NCI-H226 (cell line): ENCODE measurements around the gene TSPO2.
"Not testable (repeated sequence)": the region's sequence is repeated elsewhere in the genome, so short reads cannot be mapped to it uniquely, and the experiment has no call there.

Experiments
- DNase-seq: peaks from one replicate; pipeline ENCODE4 v3.0.0-alpha.2; 2015

The TSPO2 gene, protein sequence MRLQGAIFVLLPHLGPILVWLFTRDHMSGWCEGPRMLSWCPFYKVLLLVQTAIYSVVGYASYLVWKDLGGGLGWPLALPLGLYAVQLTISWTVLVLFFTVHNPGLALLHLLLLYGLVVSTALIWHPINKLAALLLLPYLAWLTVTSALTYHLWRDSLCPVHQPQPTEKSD

GRCh38 chr6:41042226-41043055, at the start of gene TSPO2:
TSPO2 (plus strand) TSS chr6:41042467; CDS start chr6:41042986, 519 bp downstream.
- DNase-seq: no peak

DNA sequence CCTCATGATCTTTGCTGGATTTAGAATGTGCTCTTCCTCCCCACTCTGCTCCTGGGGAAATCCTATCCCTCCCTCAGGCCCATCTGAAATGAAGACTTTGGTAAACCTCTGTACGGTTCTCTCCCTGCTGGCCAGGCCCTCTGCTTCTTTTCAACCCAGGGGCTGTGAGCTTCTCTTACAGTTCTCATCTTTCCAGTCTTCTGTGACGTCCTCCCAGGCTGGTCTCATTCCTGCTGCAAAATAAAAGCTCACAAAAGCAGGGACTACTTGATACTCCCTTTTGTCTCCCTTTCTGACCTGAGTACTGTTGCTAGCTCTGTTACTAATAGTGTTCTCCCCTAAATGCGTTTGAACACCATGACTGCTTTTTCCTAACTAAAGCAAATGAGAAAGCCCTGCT, 49.5 kb upstream of the TSPO2 start:
- DNase-seq: no peak

DNA sequence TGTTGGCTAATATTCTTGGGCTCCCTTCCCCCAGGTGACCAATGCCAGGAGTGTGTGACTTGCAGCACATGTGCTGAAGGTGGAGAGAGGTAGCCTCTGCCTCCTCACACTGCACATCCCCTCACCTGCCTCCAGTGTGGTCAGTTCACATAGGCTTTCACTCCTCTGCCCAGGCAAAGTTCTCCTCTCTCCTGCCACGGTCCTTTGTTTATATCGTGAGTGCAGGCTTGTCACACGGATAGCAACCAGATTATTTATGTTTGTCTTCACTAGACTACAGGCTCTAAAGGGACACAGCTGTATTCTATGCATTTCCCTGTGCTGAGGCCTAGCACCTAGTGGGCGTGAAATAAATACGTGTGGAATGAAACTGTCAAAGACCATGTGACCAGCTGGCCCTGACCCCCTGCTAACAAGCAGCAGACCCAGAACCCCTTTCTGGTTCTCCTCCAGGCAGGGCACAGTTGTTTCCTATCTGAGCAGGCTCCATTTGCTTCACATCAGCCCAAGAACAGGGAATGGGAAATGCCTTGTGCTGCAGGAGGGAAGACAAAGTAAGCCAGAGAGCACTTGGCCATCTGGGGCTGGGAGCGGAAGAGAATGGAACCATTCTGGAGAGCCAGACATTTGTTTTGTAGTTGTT, 45.6 kb upstream of the TSPO2 start:
- DNase-seq: no peak

- DNase-seq: peak; percentile 56
Observed at GRCh38 chr6:40997234-40997957, 44.9 kb upstream of the TSPO2 start.

- no peak for DNase-seq
Observed at GRCh38 chr6:40998661-40999060, 43.6 kb upstream of the TSPO2 start.

DNA sequence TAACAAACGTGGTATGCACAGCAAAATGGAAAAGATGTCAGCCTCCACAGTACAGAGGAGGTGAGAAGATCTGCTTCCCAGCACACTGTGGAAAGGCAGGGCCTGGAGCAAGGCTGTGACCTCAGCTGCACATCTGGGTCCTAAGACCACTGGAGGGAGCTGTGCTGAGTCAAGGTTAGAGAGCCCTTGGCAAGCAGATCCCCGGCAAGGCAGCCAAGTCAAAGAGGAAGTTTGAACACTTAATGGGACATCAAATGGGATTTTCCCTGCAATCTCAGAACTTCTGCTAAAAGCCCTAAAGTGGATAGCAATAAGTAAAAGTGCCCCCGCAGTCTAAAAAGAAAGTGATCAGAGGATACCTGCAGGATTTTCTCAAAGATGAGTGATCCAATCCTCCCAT, 42.7 kb upstream of the TSPO2 start:
- DNase-seq: no peak

GRCh38 chr6:41000248-41000647, 42.0 kb upstream of the TSPO2 start:
- DNase-seq: no peak

DNA sequence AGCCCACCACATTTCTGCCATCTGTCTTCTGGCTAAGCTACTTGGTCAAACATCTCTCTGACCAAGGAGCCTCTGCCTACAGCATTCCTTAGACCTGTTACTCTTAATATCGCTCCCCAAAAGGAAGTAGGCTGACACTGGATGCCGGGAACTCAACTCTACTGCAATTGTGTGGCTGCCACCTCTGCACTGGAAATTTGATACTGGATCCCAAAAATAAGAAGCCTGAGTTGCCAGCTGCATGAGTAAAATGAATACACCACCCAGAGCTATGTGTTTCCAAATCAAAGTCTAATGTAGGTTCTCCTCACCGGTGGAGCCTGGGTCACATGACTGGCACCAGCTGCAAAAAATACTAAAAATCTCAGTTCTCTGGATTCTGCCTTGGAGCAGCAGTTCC, 40.1 kb upstream of the TSPO2 start:
- DNase-seq: no peak

- peak; percentile 39 for DNase-seq
Observed at GRCh38 chr6:41006217-41006616, 36.0 kb upstream of the TSPO2 start.

DNA sequence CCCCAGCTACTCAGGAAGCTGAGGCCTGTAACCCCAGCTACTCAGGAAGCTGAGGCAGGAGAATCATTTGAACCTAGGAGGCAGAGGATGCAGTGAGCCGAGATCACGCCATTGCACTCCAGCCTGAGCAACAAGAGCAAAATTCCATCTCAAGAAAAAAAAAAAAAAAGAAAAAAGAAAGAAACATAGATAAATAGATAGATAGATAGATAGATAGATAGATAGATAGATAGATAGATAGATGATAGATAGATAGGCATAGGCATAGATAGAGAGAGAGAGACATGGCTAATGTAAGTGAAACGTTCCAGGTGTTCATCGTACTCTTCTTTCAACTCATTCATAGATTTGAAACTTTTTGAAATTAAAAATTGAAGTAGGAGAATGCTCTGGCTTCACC, 35.3 kb upstream of the TSPO2 start:
- not testable (repeated sequence) for DNase-seq

DNA sequence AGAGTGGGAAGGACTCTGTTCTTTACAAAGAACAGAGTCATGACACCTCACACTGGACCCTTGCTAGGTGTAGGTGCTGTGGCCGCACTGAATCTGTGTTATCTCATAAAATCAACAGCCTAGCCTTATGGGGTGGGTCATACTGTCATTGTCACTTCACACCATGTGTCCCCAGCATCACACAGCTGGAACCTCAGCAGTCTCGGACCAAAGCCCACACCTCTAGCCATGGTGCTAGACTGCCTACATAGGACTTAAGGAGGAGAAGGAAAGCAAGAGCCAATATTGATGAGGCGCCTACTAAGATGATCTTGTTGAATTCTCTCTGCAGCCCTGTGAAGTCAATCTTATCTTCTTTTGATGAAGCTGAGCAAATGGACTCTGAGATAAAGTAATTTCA, 34.3 kb upstream of the TSPO2 start:
- DNase-seq: no peak

DNA sequence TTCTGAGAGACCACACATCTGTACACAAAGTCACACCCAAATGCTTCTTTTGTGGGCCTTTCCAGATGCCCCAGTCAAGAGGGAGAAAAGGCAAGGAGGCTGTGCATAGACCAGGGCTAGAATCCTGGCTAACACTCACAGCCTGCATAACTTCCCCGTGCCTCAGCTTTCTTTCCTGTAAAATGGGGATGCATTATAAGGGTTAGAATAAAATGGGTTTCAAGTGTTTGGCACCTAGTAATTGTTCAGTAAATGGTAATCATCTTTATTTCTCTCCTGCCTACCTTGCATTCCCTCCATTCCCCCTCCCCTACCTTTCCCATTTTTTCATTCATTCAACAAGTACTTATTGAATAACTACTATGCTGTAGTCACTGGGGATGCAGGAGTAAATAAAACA, 32.6 kb upstream of the TSPO2 start:
- DNase-seq: no peak

- DNase-seq: no peak
Observed at GRCh38 chr6:41011673-41012072, 30.6 kb upstream of the TSPO2 start.

DNA sequence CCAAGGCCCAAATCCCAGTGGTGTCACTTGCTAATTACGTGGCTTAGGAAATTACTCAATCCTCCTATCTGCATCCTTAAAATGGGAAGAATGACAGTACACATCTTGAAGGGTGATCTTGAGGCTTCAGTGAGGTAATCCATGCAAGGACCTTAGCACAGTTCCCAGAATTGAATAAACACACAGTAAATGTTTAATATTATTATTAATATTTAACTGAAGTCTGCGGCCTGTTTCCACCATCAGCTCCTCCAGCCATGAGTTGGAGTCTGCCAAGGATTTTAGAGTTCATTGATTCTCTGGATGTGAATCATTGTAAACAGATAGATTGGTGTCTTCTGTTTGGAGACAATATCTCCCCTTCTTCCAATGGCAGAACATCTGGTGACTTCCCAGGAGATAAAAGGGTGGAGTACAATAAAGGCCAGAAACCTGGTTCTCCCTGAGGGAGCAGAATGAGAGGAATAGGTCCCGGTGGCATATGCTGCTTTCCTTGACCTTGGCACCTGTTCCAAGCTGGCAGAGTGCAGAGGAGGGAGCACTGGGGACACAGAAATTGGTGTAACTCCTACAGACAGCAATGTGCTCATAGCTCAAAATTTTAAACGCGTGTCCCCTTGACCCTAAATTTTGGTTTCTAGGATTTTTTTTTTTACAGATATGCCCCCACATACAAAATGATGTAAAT, 28.7 kb upstream of the TSPO2 start:
- no peak for DNase-seq

DNA sequence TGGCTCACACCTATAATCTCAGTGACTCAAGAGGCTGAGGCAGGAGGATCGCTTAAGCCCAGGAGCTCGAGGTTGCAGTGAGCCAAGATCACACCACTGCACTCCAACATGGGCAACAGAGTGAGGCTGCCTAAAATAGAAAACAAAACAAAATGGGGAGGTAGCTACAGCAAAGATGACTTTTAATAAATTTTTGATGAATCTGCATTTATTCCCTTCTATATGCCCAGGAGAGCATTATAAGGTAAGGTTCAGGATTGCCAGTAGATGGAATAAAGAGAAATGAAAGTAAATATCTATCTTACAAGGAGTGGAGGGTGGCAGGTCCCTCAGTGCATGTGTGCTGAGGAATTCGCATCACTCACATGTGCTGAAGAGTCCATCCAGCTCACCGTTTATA, 27.5 kb upstream of the TSPO2 start:
- DNase-seq: no peak

DNA sequence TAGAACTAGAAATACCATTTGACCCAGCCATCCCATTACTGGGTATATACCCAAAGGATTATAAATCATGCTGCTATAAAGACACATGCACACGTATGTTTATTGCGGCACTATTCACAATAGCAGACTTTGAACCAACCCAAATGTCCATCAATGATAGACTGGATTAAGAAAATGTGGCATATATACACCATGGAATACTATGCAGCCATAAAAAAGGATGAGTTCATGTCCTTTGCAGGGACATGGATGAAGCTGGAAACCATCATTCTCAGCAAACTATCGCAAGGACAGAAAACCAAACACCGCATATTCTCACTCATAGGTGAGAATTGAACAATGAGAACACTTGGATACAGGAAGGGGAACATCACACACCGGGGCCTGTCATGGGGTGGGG, 26.4 kb upstream of the TSPO2 start:
- DNase-seq: not testable (repeated sequence)

DNA sequence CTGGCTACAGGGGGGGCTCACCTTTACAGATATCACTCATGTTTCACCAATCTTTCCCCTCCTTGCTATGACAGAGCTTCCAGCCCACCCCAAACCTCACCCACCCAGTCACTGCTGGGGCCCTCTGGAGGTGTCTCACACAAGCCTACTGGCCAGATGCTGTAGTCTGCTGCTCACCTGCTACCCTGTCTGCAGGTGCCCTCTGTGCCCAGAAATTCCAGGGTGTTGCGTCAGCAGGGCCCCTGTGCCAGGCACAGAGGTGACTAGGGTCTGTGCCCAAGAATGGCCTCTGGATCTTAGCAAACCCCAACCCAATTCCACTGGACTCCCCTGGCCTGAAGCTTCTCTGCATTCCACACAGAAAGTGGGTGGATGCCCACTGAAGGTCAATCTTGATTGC, 24.6 kb upstream of the TSPO2 start:
- no peak for DNase-seq

GRCh38 chr6:41021832-41022231, 20.4 kb upstream of the TSPO2 start:
- DNase-seq: no peak

DNA sequence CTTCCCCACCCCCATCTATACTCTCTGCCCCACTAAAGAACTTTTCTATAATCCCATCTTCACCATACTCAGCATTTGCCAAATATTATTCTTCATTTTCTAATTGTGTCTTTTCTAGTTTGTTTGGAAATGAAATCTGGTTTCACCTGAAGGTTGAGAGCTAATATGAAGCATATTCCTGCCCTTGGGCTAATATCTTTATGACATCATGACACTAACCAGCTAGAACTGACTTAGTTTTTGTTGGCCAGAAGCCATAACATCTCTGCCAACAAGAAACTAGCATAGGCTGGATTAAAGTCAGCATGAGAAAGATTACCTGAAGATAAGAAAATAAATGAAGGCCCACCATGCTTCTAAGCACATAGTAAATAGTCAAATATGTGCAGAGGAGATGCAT, 20.0 kb upstream of the TSPO2 start:
- DNase-seq: no peak

DNA sequence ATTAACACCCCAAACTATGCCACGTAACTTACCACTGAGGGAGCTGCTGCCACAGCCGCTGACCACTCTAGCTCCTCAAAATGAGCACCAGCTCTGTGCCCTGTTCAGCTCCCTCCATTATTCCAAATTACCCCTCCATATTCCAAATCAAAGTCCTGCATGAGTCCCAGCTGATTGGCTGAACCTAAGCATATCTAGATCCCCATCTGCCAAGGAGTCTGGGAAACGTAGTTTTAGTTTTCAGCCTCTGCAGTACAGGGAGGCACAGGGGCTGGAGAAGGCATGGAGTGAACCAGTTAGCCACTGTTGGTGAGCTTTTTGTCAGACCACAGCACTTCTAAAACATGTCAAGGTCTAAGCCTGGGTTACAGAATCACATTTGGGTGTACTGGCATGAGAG, 19.2 kb upstream of the TSPO2 start:
- DNase-seq: no peak

DNA sequence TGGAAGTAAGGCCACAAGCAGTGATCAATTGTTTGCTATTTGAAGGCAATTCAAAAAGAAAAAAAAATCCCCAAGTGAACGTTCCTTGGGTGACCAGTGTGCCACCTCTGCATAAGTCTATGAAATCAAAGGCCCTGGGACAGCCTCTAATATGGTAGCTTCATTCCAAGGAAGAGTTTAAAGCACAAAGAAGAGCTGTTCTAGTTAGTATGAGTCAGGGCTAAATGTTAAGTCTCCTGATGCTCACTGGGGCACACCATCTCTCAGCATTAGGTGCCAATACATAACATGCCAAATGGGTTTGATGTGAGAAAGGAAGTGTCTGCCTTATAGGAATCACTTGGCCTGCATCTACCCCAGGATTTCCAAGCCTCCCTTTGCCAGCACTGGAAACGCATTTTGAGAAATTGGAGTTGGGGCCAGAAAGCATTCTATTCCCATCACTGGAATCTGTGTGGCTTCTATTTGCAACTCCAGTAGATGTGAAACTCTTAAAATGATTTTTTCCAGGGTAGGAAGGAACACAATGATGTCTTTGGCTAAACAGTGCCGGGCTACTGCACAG, 16.2 kb upstream of the TSPO2 start:
- DNase-seq: no peak

DNA sequence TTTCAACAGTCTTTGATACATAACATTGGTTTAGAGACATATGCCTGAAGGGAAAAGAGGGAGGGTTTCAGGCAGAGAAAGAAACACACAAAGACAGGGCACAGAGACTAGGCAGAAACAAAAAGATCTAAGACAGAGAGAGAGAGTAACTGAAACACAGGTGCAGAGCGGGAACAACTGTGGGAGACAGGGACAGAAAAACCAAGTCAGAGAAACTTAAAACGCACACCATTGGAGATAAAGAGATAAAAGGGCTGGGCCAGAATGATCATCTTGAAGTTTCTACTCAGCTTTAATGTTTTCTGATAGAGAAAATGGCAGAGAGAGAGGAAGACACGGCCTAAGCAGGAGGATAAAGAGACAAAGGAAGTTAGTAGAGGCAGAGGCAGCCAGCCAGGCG, 15.0 kb upstream of the TSPO2 start:
- no peak for DNase-seq
